NT2/D1 (cell line): Measurements from ENCODE around the gene ALDH16A1.

Source experiments
- SUZ12 ChIP-seq: IDR thresholded peaks from 2 replicates; pipeline ENCODE4 v1.6.1; 2011; ENCODE audit not compliant: insufficient read length, insufficient read depth; ENCODE audit errors: extremely low read depth
- ZNF274 ChIP-seq: IDR thresholded peaks from 2 replicates; pipeline ENCODE4 v1.6.1; 2011; ENCODE audit warnings: mild to moderate bottlenecking, low read depth, low read length

GRCh38 chr19:49423985-49424303 lies 29.1 kb upstream of the ALDH16A1 start:
- TF ChIP-seq ZNF274, result no peak
- TF ChIP-seq SUZ12, result no peak
